Ascending aorta (tissue), 2 donors: ENCODE data around the gene UBE2V1. TPM values are rescaled to one million over a fixed set of nuclear protein-coding genes. Genes with fewer than 3 reads are reported as not detected.

Source experiments
- DNase-seq, 2 donors: peaks; one replicate each; pipeline ENCODE4 v3.0.0-alpha.2; 2019; ENCODE audit warnings: low spot score in 2 of 2
- H3K27ac ChIP-seq, 2 donors: fragments of 200-600 bp; sonication (generic); one replicate each; pipeline ENCODE4 v1.5.1; 2016 to 2017; ENCODE audit warnings: mild to moderate bottlenecking in 1 of 2
- H3K27me3 ChIP-seq: fragments of 200-600 bp; sonication (generic); one replicate; pipeline ENCODE4 v1.5.1; 2017
- H3K36me3 ChIP-seq, 2 donors: fragments of 200-600 bp; sonication (generic); one replicate each; pipeline ENCODE4 v1.5.1; 2016
- H3K4me1 ChIP-seq, 2 donors: fragments of 200-600 bp; sonication (generic); one replicate each; pipeline ENCODE4 v1.5.1; 2016 to 2017; ENCODE audit warnings: mild to moderate bottlenecking in 1 of 2
- H3K4me3 ChIP-seq, 2 donors: fragments of 200-600 bp; sonication (generic); one replicate each; pipeline ENCODE4 v1.5.1; 2016 to 2017; ENCODE audit warnings: mild to moderate bottlenecking in 1 of 2
- H3K9me3 ChIP-seq, 2 donors: fragments of 200-600 bp; sonication (generic); one replicate each; pipeline ENCODE4 v1.5.1; 2016
- intact Hi-C: fragments of 100-400 bp; cut with DNase I; formaldehyde crosslinking; loops from one replicate; pipeline ENCODE4 v1.15.1; 2023
- total RNA-seq: library from RNA; depleted of rRNA; stranded (reverse); fragments of >200 nt; gene quantifications from one replicate; pipeline ENCODE4 v1.1.0, GENCODE V29; 2016
- TF ChIP-seq, protein P1 (sequence below), 3 experiments: fragments of 200-600 bp in 2 of 3; fragments of 450-650 bp in 1 of 3; sonication (generic) in 2 of 3; IDR thresholded peaks; one replicate each; pipeline ENCODE4 v1.5.1; 2016 to 2019; ENCODE audit warnings: antibody characterized with exemption in 3 of 3, mild to moderate bottlenecking in 1 of 3, moderate library complexity in 1 of 3

The UBE2V1 gene
- total RNA-seq, 1 donor from 2014 or later = 39.4 TPM

GRCh38 chr20:50093240-50093639, 19.7 kb downstream of the UBE2V1 start:
- H3K27me3 ChIP-seq = no peaks in the 10 kb centered on the region
- H3K27ac ChIP-seq = no peak overlapping the region
- no peak overlapping the region for H3K4me3 ChIP-seq
- no peak for DNase-seq
- TF ChIP-seq, protein P1, sequence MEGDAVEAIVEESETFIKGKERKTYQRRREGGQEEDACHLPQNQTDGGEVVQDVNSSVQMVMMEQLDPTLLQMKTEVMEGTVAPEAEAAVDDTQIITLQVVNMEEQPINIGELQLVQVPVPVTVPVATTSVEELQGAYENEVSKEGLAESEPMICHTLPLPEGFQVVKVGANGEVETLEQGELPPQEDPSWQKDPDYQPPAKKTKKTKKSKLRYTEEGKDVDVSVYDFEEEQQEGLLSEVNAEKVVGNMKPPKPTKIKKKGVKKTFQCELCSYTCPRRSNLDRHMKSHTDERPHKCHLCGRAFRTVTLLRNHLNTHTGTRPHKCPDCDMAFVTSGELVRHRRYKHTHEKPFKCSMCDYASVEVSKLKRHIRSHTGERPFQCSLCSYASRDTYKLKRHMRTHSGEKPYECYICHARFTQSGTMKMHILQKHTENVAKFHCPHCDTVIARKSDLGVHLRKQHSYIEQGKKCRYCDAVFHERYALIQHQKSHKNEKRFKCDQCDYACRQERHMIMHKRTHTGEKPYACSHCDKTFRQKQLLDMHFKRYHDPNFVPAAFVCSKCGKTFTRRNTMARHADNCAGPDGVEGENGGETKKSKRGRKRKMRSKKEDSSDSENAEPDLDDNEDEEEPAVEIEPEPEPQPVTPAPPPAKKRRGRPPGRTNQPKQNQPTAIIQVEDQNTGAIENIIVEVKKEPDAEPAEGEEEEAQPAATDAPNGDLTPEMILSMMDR (IDR thresholded peaks at IDR 0.05) = no peak
- H3K9me3 ChIP-seq = no peaks in the 10 kb centered on the region
- peaks cover 2 to 4% of the 10 kb centered on the region in 2 donors for H3K4me1 ChIP-seq
- peaks cover 25 to 40% of the 10 kb centered on the region in 2 donors for H3K36me3 ChIP-seq
- intact Hi-C loops = no loop called here

GRCh38 chr20:50092436-50092835, 20.5 kb downstream of the UBE2V1 start:
- Histone ChIP-seq H3K9me3 (no peaks in the 10 kb centered on the region), H3K36me3 (peaks cover 22 to 44% of the 10 kb centered on the region in 2 donors), H3K27ac (no peak overlapping the region), H3K4me3 (no peak overlapping the region), H3K27me3 (no peaks in the 10 kb centered on the region), H3K4me1 (peaks cover 1% of the 10 kb centered on the region in 2 donors)
- TF ChIP-seq, protein P1 (IDR thresholded peaks at IDR 0.05) = no peak
- intact Hi-C loops = no loop called here
- DNase-seq = no peak

DNA sequence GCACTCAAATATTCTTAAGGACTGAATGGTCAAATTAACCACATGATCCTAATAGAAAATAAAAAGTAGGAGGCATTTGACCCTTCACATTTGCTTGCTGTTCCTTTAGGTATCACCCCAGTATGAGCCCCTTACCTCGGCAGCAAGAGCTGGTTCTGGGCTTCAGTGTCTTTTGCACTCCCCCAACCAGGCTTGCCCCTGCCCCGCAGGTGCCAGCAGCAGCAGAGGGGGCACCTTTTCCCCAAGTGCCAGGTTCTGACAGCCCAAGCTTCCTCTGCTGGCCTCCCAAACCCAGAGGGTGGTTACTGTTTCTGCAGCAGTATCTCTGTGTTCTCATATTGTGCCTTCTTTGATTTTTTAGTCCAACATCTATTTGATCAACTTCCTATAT, 23.2 kb downstream of the UBE2V1 start:
- Histone ChIP-seq H3K27me3 (no peaks in the 10 kb centered on the region), H3K4me1 (peaks cover 4 to 7% of the 10 kb centered on the region in 2 donors), H3K4me3 (no peak overlapping the region), H3K36me3 (peaks cover 6 to 25% of the 10 kb centered on the region in 2 donors), H3K27ac (no peak overlapping the region), H3K9me3 (no peaks in the 10 kb centered on the region)
- intact Hi-C loops = no loop called here
- DNase-seq = peak in 1 of 2 donors; percentile 24
- TF ChIP-seq, protein P1 (IDR thresholded peaks at IDR 0.05) = no peak

- Histone ChIP-seq H3K36me3 (peaks cover under 1 to 19% of the 10 kb centered on the region in 2 donors), H3K4me3 (no peak overlapping the region), H3K27me3 (no peaks in the 10 kb centered on the region), H3K9me3 (no peaks in the 10 kb centered on the region), H3K4me1 (peaks cover 4 to 7% of the 10 kb centered on the region in 2 donors), H3K27ac (no peak overlapping the region)
- peak in 1 of 2 donors; percentile 27 for DNase-seq
- TF ChIP-seq, protein P1 (IDR thresholded peaks at IDR 0.05) = no peak
- intact Hi-C loops = no loop called here
Measured at GRCh38 chr20:50089140-50089786, 23.7 kb downstream of the UBE2V1 start.

DNA sequence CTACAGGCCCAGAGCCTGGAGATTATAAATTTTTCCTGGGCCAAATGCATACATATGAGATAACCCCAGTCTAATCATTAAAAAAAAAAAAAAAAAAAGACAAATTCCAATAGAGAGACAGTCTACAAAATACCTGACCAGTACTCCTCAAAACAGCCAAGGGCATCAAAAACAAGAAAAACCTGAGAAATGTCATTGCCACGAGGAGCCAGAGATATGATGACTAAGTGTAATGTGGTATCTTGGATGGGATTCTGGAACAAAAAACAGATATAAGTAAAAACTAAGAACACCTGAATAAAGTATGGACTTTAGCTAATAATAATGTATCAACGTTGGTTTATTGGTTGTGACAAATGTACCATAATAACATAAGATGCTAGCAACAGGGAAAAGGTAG, 24.9 kb downstream of the UBE2V1 start:
- DNase-seq = no peak
- Histone ChIP-seq H3K27me3 (no peaks in the 10 kb centered on the region), H3K36me3 (peaks cover 6 to 22% of the 10 kb centered on the region in 2 donors), H3K4me3 (no peak overlapping the region), H3K4me1 (peaks cover 4 to 7% of the 10 kb centered on the region in 2 donors), H3K27ac (no peak overlapping the region), H3K9me3 (no peaks in the 10 kb centered on the region)
- TF ChIP-seq, protein P1 (IDR thresholded peaks at IDR 0.05) = no peak
- intact Hi-C loops = no loop called here
